Measurements from ENCODE around the gene TSPAN14. TPM values are rescaled to one million over a fixed set of nuclear protein-coding genes. Genes with fewer than 3 reads are reported as not detected.

TSPAN14 gene
- total RNA-seq, 1 experiment from 2014 or later = 46.8 TPM

DNA sequence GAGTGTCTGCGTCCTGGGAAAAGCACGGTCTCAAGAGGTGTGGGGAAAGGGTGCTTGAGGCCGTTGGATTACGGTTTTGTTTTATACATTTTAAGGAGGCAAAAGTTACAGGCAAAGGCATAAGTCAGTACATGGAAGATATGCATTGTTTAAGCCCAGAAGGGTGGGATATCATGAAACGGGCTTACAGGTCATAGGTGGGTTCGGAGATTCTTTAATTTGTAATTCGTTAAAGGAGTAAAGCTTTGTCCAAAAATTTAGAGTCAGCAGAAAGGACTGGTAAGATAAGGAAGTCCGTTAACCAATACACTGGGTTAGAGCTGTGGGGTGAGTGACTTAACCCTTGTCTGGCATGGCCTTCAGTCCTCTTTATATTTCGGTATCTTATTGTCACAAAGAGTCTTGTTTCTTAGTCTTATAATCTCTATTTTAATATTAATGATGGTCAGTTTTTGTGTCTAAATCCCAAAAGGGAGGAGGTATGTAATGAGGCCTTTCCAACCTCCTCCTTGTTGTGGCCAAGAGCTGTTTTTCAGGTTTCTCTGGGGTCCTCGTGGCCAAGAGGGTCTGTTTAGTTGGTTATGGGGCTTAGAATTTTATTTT is 12.7 kb downstream of the TSPAN14 start:
- H3K27me3 Mint-ChIP-seq (ENCODE audit: low read depth) = peaks cover 53% of the 10 kb centered on the region
- Histone ChIP-seq H2BK20ac (ENCODE audit: low read depth, low read length, poor library complexity, severe bottlenecking) (no peak overlapping the region), H3K23me2 (ENCODE audit: insufficient read length, low read depth, low read length, poor library complexity, severe bottlenecking) (peaks cover 3% of the 10 kb centered on the region), H3K4me2 (ENCODE audit: insufficient read depth, insufficient read length, low read length) (no peak overlapping the region), H3K4me1 (ENCODE audit: insufficient read depth, low read length) (peaks cover 29% of the 10 kb centered on the region), H2AFZ (ENCODE audit: low read length) (no peak overlapping the region), H2BK12ac (ENCODE audit: insufficient read length, low read depth, low read length) (no peak overlapping the region), H3K79me1 (ENCODE audit: insufficient read depth, low read depth, low read length, poor library complexity, severe bottlenecking) (no peaks in the 10 kb centered on the region), H4K91ac (ENCODE audit: insufficient read length, low read depth, low read length) (no peak overlapping the region), H3K56ac (ENCODE audit: insufficient read length, low read depth, low read length) (no peak overlapping the region), H2BK15ac (ENCODE audit: low read depth, low read length) (no peak overlapping the region), H4K8ac (replicated peaks; ENCODE audit: insufficient read length, low read depth, low read length) (no peak overlapping the region), H3K4ac (ENCODE audit: low read depth, low read length) (no peak overlapping the region), H2BK5ac (ENCODE audit: insufficient read length, low read length) (no peak overlapping the region), H3T11ph (ENCODE audit: low read length) (no peak overlapping the region), H3K23ac (ENCODE audit: insufficient read length, low read depth, low read length) (no peak overlapping the region), H3K27me3 (ENCODE audit: insufficient read depth, low read length) (no peaks in the 10 kb centered on the region; the same call in 1 of the 2 replicates), H4K5ac (ENCODE audit: insufficient read length, low read depth, low read length) (no peak overlapping the region), H3K18ac (ENCODE audit: insufficient read length, low read depth, low read length) (no peak overlapping the region), H3K9ac (ENCODE audit: extremely low read depth, insufficient read length, low read length) (no peak overlapping the region), H2AK5ac (ENCODE audit: insufficient read length, low read length) (no peak overlapping the region), H3K27ac (ENCODE audit: insufficient read length, low read depth, low read length) (no peak overlapping the region), H4K20me1 (ENCODE audit: control insufficient read depth, insufficient read depth, insufficient read length) (no peaks in the 10 kb centered on the region), H3K14ac (ENCODE audit: insufficient read depth, low read length) (no peak overlapping the region), H2BK120ac (ENCODE audit: low read depth, low read length, poor library complexity, severe bottlenecking) (no peak overlapping the region), H3K79me2 (ENCODE audit: insufficient read depth, low read length) (peaks cover 10% of the 10 kb centered on the region; the same call in 1 of the 2 replicates), H3K9me3 (ENCODE audit: control insufficient read depth, low read depth, low read length) (no peaks in the 10 kb centered on the region)
- H3K36me3 Mint-ChIP-seq (ENCODE audit: insufficient read depth in 1 of 3, low read depth in 3 of 3) = peaks cover 8 to 16% (median 15%) of the 10 kb centered on the region in 3 experiments; a peak in 6 of 7 replicates
- no peak overlapping the region for H3K27ac Mint-ChIP-seq
- DNase-seq = no peak
- H3K4me1 Mint-ChIP-seq = peaks cover 69 to 78% of the 10 kb centered on the region in 2 experiments
- TF ChIP-seq CTCF (conservative IDR thresholded peaks at IDR 0.05) = no peak
- WGBS (ENCODE audit: extremely low coverage, insufficient read length, low lambda C conversion rate) = no CpG with 5 or more reads among the region's 10 CpGs
- H3K9me3 Mint-ChIP-seq = no peaks in the 10 kb centered on the region
- H3K4me3 Mint-ChIP-seq = no peak overlapping the region; a peak in 1 of 5 replicates
